Caco-2 (cell line): ENCODE data around the gene AFAP1L2. TPM values are rescaled to one million over a fixed set of nuclear protein-coding genes. Genes with fewer than 3 reads are reported as not detected.

ENCODE experiments used
- BruUV-seq: library from RNA; stranded (reverse); fragments of 400-500 nt; replicated peaks from 2 replicates; lab custom pipeline; 2021; lab: Mats Ljungman, UMichigan
- CTCF ChIA-PET: fragments of 300-600 bp; sonication (Branson Sonifier 250); formaldehyde crosslinking; loops from one replicate; lab custom pipeline; 2022; ENCODE audit warnings: antibody characterized with exemption; lab: Charles Lee
- POLR2A ChIA-PET: fragments of 300-600 bp; sonication (Branson Sonifier 250); formaldehyde crosslinking; loops from one replicate; lab custom pipeline; 2022; ENCODE audit warnings: antibody characterized with exemption; lab: Charles Lee
- DNase-seq, 2 experiments: peaks; one replicate each; pipeline versions ENCODE4 v3.0.0 to v3.0.0-alpha.2; 2020 to 2022
- H3K27me3 ChIP-seq: replicated peaks from 2 replicates; pipeline ENCODE4 v1.6.0; 2011; ENCODE audit warnings: low read length; ENCODE audit not compliant: control insufficient read depth, insufficient read depth
- H3K36me3 ChIP-seq: 2 replicates; pipeline ENCODE4 v1.5.1; 2011; ENCODE audit warnings: low read length; ENCODE audit not compliant: control insufficient read depth, insufficient read depth
- H3K4me1 ChIP-seq: fragments of 250-450 bp; sonication (Bioruptor Pico); 2 replicates; pipeline ENCODE4 v1.5.1; 2020; ENCODE audit warnings: mild to moderate bottlenecking
- H3K4me3 ChIP-seq: 2 replicates; pipeline ENCODE4 v1.5.1; 2011; ENCODE audit warnings: low read depth, mild to moderate bottlenecking, control low read depth, low read length
- H3K9me3 ChIP-seq: fragments of 250-450 bp; sonication (Bioruptor Pico); 2 replicates; pipeline ENCODE4 v1.5.1; 2020; ENCODE audit warnings: mild to moderate bottlenecking, moderate library complexity
- H3K27ac Mint-ChIP-seq: one replicate; pipeline ENCODE4 v1.8.0; 2022; ENCODE audit warnings: mixed read lengths; ENCODE audit not compliant: unreplicated experiment
- H3K27me3 Mint-ChIP-seq: one replicate; pipeline ENCODE4 v1.8.0; 2022; ENCODE audit warnings: mixed read lengths; ENCODE audit not compliant: insufficient read depth, unreplicated experiment
- H3K36me3 Mint-ChIP-seq: one replicate; pipeline ENCODE4 v1.8.0; 2022; ENCODE audit warnings: mild to moderate bottlenecking, mixed read lengths; ENCODE audit not compliant: insufficient read depth, unreplicated experiment
- H3K4me1 Mint-ChIP-seq: one replicate; pipeline ENCODE4 v1.8.0; 2022; ENCODE audit warnings: low read depth, mixed read lengths; ENCODE audit not compliant: unreplicated experiment
- H3K4me3 Mint-ChIP-seq: one replicate; pipeline ENCODE4 v1.8.0; 2022; ENCODE audit warnings: mild to moderate bottlenecking, moderate library complexity, mixed read lengths; ENCODE audit not compliant: unreplicated experiment
- H3K9me3 Mint-ChIP-seq: one replicate; pipeline ENCODE4 v1.8.0; 2022; ENCODE audit warnings: mixed read lengths; ENCODE audit not compliant: unreplicated experiment
- CTCF ChIP-seq, 2 experiments: fragments of 200-600 bp in 1 of 2; IDR thresholded peaks; 1 replicate in 1 of 2; 2 replicates in 1 of 2; pipeline versions ENCODE4 v1.5.1 to v1.8.0; 2011 to 2022; ENCODE audit warnings: antibody characterized with exemption in 1 of 2, control low read depth in 1 of 2, inconsistent platforms in 1 of 2, low read depth in 1 of 2, low read length in 1 of 2, mild to moderate bottlenecking in 1 of 2, moderate library complexity in 1 of 2; ENCODE audit not compliant: insufficient read depth in 1 of 2, severe bottlenecking in 1 of 2, unreplicated experiment in 1 of 2
- intact Hi-C: fragments of 100-400 bp; cut with micrococcal nuclease; formaldehyde crosslinking; loops from one replicate; pipeline ENCODE4 v1.10.0; 2022; ENCODE audit not compliant: unreplicated experiment
- total RNA-seq: library from RNA; stranded (reverse); gene quantifications from 2 replicates; pipeline ENCODE4 v1.2.3, GENCODE V29; 2022

AFAP1L2 gene
- total RNA-seq, 1 experiment from 2014 or later, result 2.3 TPM

GRCh38 chr10:114430688-114431413, 26.5 kb upstream of the AFAP1L2 start:
- H3K36me3 ChIP-seq, result no peaks in the 10 kb centered on the region
- H3K27me3 ChIP-seq, result no peaks in the 10 kb centered on the region
- intact Hi-C loops, result no loop called here
- H3K27me3 Mint-ChIP-seq, result no peaks in the 10 kb centered on the region
- peaks cover 22% of the 10 kb centered on the region for H3K36me3 Mint-ChIP-seq
- no peak overlapping the region for H3K27ac Mint-ChIP-seq
- no TSS peak for BruUV-seq
- TF ChIP-seq CTCF (IDR thresholded peaks at IDR 0.05; ENCODE audit: insufficient read depth in 1 of 2, low read depth in 1 of 2, low read length in 1 of 2, severe bottlenecking in 1 of 2, unreplicated experiment in 1 of 2), result no peak
- POLR2A ChIA-PET, result no interaction called here
- H3K4me3 Mint-ChIP-seq, result no peak overlapping the region
- no peaks in the 10 kb centered on the region for H3K4me1 ChIP-seq
- no peak for DNase-seq
- H3K9me3 Mint-ChIP-seq, result no peaks in the 10 kb centered on the region
- no peak overlapping the region for H3K4me3 ChIP-seq
- CTCF ChIA-PET, result interaction anchor here (1.0 kb wide), 1 partner anchor 127 kb away, joined by 6 read pairs; no protein-coding TSS in a partner anchor
- H3K4me1 Mint-ChIP-seq, result no peaks in the 10 kb centered on the region
- no peaks in the 10 kb centered on the region for H3K9me3 ChIP-seq

GRCh38 chr10:114429581-114430335, 25.5 kb upstream of the AFAP1L2 start:
- Histone ChIP-seq H3K4me1 (no peaks in the 10 kb centered on the region), H3K36me3 (no peaks in the 10 kb centered on the region), H3K27me3 (no peaks in the 10 kb centered on the region), H3K9me3 (no peaks in the 10 kb centered on the region), H3K4me3 (no peak overlapping the region)
- DNase-seq, result no peak
- ChIA-PET POLR2A (no interaction called here), CTCF (interaction anchor here (0.8 to 1.0 kb wide), 2 partner anchors 126 kb away, joined by 4 to 6 read pairs; no protein-coding TSS in a partner anchor)
- peaks cover 18% of the 10 kb centered on the region for H3K36me3 Mint-ChIP-seq
- no peak overlapping the region for H3K4me3 Mint-ChIP-seq
- no peak for TF ChIP-seq CTCF (IDR thresholded peaks at IDR 0.05; ENCODE audit: insufficient read depth in 1 of 2, low read depth in 1 of 2, low read length in 1 of 2, severe bottlenecking in 1 of 2, unreplicated experiment in 1 of 2)
- intact Hi-C loops, result no loop called here
- no peak overlapping the region for H3K27ac Mint-ChIP-seq
- H3K27me3 Mint-ChIP-seq, result no peaks in the 10 kb centered on the region
- H3K4me1 Mint-ChIP-seq, result no peaks in the 10 kb centered on the region
- no TSS peak for BruUV-seq
- H3K9me3 Mint-ChIP-seq, result no peaks in the 10 kb centered on the region

- intact Hi-C loops, result no loop called here
- DNase-seq, result no peak
- no peaks in the 10 kb centered on the region for H3K4me1 Mint-ChIP-seq
- no peak overlapping the region for H3K4me3 ChIP-seq
- H3K4me1 ChIP-seq, result no peaks in the 10 kb centered on the region
- POLR2A ChIA-PET, result no interaction called here
- no peaks in the 10 kb centered on the region for H3K27me3 ChIP-seq
- H3K27ac Mint-ChIP-seq, result no peak overlapping the region
- no peaks in the 10 kb centered on the region for H3K27me3 Mint-ChIP-seq
- H3K36me3 ChIP-seq, result no peaks in the 10 kb centered on the region
- H3K4me3 Mint-ChIP-seq, result no peak overlapping the region
- H3K9me3 ChIP-seq, result no peaks in the 10 kb centered on the region
- H3K36me3 Mint-ChIP-seq, result peaks cover 8% of the 10 kb centered on the region
- no TSS peak for BruUV-seq
- no peaks in the 10 kb centered on the region for H3K9me3 Mint-ChIP-seq
- CTCF ChIA-PET, result interaction anchor here (0.5 to 1.9 kb wide), 2 partner anchors 59 to 124 kb away, joined by 4 to 16 read pairs; no protein-coding TSS in a partner anchor
- no peak for TF ChIP-seq CTCF (IDR thresholded peaks at IDR 0.05; ENCODE audit: insufficient read depth in 1 of 2, low read depth in 1 of 2, low read length in 1 of 2, severe bottlenecking in 1 of 2, unreplicated experiment in 1 of 2)
Measured at GRCh38 chr10:114427124-114427852, 23.0 kb upstream of the AFAP1L2 start.
